CD4-positive, alpha-beta T cell treated with Interleukin-2 at 100 ng/mL for 4 hours (primary cell): Measurements from ENCODE around the gene MEGF8.
A peak's percentile ranks its signal among the peaks of the same experiment; 100 is the strongest.

Source experiments
- DNase-seq: peaks from one replicate; pipeline ENCODE4 v3.0.0-alpha.2; 2020; ENCODE audit warnings: low spot score

Gene MEGF8

DNA sequence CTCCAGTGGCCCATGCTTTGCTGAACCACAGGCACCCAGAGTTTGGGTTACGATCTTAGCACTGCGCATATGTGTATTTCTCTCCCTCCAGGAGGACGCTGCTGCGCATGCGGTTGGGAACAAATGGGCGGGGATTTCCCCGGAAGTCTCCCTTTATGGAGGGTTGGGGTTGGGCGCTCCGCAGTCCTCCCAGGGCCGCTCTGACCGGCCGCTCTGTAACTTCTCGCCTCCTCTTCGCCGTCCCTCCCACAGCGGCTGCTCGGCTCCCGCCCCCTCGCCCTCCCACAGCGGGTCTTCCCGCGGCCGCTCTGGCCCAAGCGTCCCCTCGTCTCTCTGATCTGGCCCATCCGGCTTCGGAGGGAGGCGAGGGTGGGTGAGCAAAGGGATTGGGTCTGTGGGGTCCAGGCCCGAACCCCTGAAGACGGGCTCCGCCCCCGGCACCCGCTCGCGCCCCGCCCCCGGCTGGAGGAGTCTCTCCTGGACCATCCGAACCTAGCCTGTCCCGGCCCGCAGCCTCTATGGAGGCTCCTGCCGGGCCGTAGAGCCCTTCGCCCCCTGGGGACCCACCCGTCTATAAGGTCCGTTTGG lies at the start of gene MEGF8:
Gene MEGF8, plus strand, starts transcription at position 328 of the 588 bp plus-strand sequence. CDS start 609 bp downstream, outside the sequence.
- DNase-seq, result peak; percentile 100

DNA sequence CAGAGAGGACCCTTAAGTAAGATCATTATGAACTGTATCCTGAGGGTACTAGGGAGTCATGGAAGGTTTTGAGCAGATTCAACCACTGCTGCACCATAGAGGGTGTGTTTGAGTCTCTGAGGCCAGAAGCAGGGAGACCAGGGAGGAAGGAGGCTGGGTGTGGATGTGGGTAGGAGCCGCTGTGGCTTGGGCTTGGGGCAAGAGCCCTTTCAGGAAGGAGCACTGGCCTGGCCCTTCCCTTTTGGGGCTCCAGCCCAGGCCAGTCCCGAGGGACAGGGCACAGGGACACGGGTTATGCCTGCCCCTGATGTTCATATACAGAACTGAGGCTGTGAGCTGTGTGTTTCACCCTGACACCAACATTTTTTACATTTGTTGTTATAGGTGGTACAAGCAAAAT lies 49.2 kb upstream of the MEGF8 start:
- no peak for DNase-seq

GRCh38 chr19:42276821-42277220 lies 48.6 kb upstream of the MEGF8 start:
- peak; percentile 33 for DNase-seq

- no peak for DNase-seq
Measured at GRCh38 chr19:42277821-42278451, 47.5 kb upstream of the MEGF8 start.

GRCh38 chr19:42278452-42279154 lies 46.8 kb upstream of the MEGF8 start:
- DNase-seq, result no peak

GRCh38 chr19:42279155-42279901 lies 46.1 kb upstream of the MEGF8 start:
- no peak for DNase-seq

DNA sequence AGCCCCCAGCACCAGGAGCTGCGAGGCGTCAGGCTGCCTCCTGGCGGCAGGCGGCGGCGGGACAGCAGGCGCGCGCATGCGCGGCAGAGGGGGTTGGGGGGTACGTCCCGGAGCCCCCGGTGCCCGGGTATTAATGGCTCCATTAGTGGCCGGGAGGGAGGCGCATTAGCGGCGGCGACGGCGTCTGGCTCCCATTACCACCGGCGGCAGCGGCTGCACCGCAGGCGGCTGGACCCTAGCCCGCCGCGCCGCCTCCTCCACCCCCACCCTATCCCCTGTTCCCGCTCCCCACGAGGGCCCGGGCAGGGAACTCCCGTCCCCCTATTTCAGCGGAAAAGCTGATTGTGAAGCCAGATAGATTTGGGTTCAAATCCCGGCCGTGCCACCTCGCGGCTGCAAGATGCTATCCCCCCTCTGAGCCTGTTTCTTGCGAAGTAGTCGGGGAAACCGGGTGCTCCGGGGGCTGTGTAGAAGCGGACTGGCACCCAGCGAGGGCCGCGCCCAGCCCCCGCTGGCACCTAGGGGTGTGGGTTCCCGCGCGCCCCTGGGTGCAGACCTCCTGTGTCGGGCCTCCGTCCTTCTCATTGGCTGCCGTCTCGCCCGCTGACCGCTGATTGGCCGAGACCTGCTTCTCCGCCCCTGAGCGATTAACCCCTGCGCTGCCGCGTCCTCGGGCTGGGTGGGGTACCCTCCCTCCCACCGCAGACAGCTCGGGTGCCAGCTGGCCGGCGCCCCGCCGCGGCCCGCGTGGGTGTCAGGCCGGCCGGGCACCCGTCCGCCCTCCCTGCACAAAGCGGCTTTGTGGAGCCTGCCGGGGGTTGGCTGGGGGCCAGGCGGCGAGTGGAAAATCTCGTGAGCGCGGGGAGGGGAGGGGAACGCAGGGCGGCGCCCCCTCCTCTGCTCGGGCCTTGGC lies 45.3 kb upstream of the MEGF8 start:
- peak; percentile 91 for DNase-seq

DNA sequence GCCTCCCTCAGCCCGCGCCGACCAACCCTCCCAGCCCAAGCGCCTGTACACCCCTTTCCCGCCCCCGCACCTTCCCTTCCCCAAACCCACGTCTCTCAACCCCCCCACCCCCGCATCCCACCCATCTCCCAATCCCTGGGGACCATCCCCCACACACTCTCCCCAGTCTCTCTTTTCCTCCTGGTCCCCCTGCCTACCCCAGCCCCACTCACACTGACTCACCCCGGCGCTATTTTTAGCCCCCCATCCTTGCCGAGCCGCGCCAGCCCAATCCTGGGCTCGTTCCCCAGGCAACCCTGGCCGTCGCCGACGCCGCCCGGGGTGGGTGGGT lies 44.7 kb upstream of the MEGF8 start:
- no peak for DNase-seq

DNA sequence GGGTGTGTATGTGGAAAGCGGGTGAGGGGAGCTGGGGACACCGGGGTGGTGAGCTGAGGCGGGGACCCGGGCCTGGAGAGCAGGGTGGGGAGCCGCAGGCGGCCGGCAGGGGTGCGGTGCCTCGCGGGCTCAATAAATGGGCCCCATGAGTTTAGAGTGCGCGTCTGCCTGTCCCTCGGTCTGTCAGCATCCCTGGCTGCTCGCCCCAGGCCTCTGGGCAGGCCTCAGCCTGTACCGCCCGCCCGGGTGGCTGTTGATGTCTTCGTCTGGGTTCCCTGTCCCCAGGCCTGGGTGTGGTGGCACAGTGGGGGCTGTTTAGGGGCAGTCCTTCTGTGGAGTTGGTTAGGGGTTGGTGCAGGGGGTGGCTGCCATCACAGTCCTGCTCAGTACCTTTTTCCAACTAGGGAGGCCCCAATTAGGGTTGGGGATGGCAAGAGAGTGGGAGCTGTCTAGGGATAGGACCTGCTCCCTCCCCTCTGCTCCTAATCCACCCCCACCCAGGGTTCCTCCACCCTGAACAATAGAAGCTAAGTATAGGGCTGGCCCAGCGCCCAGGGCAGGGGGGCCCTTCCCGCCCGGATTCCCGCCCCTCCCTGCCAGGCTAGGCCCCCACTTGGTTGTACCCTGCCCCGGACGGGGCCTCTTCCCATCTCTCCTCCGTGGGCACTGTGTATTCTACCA lies 44.1 kb upstream of the MEGF8 start:
- DNase-seq, result no peak

DNA sequence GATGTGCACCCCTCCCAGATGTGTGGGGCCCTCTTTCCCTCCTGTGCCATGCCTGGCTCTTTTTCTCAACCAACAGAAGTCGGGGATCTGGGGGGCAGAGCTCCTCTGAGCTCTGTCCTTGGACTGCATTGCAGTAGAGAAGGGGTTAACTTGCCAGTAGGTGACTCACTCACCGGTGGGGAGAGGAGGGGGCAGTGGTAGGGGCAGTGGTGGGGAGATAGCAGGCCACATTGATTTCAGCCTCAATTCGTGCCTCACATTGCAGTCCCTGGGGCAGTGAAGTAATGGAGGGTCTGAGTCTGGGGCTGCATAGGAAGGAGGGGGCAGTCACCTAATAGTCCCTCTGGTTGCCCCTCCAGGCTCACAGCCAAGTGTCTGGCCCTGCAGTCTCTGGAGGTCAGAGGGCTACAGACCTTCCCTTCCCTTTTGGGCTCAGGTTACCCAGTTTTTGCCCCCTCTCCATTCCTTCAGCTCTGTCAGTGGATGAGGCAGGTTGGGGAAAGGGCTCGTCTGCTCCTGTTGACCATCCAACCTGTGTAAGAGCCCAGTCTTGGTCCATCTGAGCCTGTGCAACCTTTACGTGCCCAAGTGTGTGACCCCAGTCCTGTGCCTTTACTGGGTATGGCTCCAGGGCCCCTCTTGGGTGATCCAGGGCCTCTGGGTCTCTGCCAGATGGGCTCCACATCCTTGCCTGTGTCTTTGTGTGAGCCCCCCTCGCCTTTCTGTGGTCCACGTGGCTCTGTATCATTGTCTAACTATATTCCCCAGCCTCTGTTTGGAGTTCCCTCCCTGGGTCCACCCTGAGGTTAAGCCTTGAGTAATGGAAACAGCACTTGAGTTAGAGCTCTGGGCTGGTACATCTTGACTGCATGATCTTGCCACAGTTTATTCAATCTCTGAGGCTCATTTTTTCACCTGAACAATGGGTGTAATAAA lies 43.3 kb upstream of the MEGF8 start:
- no peak for DNase-seq

- no peak for DNase-seq
Measured at GRCh38 chr19:42282819-42283187, 42.6 kb upstream of the MEGF8 start.

GRCh38 chr19:42283188-42284065 lies 42.0 kb upstream of the MEGF8 start:
- DNase-seq, result peak; percentile 96

DNA sequence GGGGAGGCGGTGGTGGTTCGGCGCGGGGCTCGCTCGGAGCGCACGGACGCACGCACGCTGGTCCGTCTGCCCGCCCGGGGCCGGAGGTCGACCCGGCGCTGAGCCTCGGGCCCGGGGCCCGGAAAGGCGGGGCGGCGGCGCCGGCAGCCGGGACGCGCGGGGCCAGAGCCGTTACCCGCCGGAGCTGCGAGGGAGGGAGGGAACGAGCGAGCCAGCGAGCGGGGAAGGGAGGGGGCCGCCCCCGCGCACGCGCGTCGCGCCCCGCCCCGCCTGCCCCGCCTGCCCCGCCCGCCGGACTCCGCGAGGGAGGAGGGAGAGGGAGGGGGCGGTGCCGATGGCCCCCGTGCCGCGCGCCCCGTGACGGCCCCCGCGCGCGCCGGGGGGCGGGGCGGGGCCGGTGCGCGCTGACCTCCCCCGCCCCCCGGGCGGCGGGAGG lies 41.4 kb upstream of the MEGF8 start:
- DNase-seq, result peak; percentile 88

- DNase-seq, result no peak
Measured at GRCh38 chr19:42284591-42285341, 40.7 kb upstream of the MEGF8 start.

- no peak for DNase-seq
Measured at GRCh38 chr19:42285541-42285941, 39.9 kb upstream of the MEGF8 start.

DNA sequence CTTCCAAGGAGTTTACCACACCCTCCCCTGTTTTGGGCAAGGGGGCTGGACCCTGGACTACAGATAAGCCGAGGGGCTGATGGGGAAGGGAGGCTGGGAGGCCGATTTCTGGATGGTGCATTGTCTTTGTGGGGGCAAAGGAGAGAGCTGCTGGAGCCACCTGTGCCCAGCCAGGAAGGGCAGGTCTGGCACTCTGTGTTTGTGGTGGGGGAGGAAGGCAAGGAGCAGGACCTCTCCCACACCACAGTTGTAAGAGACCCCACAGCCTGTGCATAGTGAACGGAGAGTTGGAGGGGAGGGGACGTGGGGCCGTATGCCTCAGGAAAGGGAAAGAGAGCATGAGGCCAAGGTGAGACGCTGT lies 39.5 kb upstream of the MEGF8 start:
- DNase-seq, result no peak

DNA sequence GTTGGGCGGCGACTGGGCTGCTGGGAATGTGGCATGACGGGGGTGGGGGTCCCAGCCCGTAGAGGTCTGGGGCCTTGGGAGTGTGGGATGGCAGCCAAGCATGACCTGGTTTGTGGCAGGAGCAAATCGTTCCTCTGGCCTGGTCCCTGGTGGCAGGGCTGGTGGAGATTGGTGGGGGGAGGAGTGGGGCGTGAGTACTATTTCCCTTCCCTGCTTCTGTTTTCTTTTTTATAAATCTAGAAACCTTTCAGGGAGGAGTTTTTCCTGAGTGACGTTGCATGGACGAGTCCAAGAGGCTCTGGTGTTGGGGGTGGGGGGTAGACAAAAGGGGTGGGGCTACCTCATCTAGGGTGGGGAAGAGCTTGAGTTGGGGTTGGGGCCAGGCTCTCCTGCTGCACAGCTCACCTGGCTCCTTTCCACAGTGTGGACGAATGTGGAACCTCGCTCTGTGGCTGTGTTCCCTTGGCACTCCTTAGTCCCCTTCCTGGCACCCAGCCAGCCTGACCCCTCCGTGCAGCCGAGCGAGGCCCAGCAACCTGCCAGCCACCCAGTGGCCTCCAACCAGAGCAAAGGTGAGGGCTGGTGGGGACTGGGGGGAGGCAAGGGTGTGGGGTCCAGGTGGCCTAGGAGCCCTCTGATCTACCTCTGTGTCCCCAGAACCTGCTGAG lies 39.0 kb upstream of the MEGF8 start:
- no peak for DNase-seq
